Suprapubic skin (tissue), 4 donors: Measurements from ENCODE around the gene KICS2.

Experiments
- CTCF ChIP-seq, 2 donors: fragments of 200-600 bp in 1 of 2; fragments of 450-650 bp in 1 of 2; sonication (generic) in 1 of 2; IDR thresholded peaks; one replicate each; pipeline ENCODE4 v1.5.1; 2016 to 2019; ENCODE audit warnings: antibody characterized with exemption in 2 of 2, mild to moderate bottlenecking in 1 of 2, moderate library complexity in 1 of 2
- POLR2A ChIP-seq, 2 donors: fragments of 450-650 bp; IDR thresholded peaks; one replicate each; pipeline ENCODE4 v1.6.1; 2017; ENCODE audit warnings: antibody characterized with exemption in 2 of 2, mild to moderate bottlenecking in 2 of 2, moderate library complexity in 2 of 2
- POLR2AphosphoS5 ChIP-seq, 3 donors: sonication (generic); formaldehyde crosslinking; IDR thresholded peaks; one replicate each; pipeline ENCODE4 v1.6.1; 2017; ENCODE audit warnings: antibody characterized with exemption in 3 of 3

DNA sequence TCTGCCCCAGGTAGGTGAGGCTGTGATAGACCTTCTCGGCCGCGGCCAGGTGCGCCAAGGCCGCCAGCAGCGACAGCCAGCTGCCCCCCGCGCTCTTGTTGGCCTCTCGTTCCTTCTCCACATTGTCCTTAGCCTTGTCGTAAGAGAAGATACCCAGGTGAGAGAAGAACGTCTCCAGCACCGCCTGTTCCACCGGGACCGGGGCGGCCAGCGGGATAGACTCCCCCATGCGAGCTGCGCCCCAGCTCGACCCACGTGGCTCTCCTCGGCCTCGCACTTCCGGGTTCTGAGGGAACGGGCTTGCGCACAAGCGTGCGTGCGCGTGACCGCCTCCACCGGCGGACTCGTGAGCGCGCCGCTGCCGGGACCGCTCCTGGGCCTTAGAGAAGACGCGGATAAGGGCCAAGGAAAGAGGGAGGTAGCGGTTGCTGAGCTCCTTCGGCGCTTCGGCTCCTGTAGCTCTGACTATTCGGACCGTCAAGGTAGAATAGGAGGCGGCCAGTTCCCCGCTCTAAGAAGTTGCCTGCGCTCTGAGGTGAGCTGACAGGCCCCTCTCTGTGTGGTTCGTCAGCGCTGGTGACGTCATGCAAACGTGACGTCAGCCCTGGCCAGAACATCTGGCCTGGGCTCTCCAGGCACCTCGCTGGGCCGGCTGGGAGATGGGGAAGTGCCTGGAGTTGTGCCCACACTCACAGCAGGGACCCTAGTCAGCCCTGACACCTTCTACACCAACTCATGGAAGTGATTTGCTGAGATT lies at the start of gene KICS2:
- peak; percentile 94 to 97 (median 94) for TF ChIP-seq POLR2AphosphoS5 (IDR thresholded peaks at IDR 0.05)
- peak; percentile 56 to 95 for TF ChIP-seq POLR2A (IDR thresholded peaks at IDR 0.05)
- no peak for TF ChIP-seq CTCF (IDR thresholded peaks at IDR 0.05)
